Peyer's patch (tissue), 4 donors: ENCODE results near the gene ADCY9.

ENCODE experiments used
- POLR2A ChIP-seq, 2 donors: fragments of 450-650 bp; IDR thresholded peaks; one replicate each; pipeline ENCODE4 v1.5.1; 2017; ENCODE audit warnings: antibody characterized with exemption in 2 of 2, mild to moderate bottlenecking in 2 of 2, moderate library complexity in 2 of 2
- TF ChIP-seq, protein P1 (sequence below), 6 experiments: fragments of 450-650 bp in 4 of 6; fragments of 200-600 bp in 2 of 6; sonication (generic) in 1 of 6; IDR thresholded peaks; one replicate each; pipeline ENCODE4 v1.5.1; 2017 to 2019; ENCODE audit warnings: antibody characterized with exemption in 6 of 6, mild to moderate bottlenecking in 3 of 6, moderate library complexity in 1 of 6

DNA sequence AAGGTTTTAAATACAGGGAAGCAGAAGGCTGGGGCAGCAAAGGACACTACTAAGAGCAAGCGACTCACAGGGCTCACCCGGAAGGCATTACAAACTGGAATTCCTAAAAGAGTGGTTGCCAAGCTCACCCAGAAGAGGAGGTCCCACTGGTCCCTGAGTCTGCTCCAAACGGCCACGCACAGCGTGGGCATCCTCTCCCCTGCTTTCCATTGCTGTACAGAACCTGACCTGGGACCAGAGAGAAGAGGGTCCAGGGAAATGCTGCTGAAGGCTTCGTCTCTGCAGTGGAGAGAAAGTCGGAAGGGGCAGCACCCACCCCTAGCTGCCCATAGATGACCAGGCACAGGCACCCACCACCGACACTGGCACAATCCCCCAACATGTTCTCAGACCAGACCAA lies 67.2 kb downstream of the ADCY9 start:
- TF ChIP-seq, protein P1, sequence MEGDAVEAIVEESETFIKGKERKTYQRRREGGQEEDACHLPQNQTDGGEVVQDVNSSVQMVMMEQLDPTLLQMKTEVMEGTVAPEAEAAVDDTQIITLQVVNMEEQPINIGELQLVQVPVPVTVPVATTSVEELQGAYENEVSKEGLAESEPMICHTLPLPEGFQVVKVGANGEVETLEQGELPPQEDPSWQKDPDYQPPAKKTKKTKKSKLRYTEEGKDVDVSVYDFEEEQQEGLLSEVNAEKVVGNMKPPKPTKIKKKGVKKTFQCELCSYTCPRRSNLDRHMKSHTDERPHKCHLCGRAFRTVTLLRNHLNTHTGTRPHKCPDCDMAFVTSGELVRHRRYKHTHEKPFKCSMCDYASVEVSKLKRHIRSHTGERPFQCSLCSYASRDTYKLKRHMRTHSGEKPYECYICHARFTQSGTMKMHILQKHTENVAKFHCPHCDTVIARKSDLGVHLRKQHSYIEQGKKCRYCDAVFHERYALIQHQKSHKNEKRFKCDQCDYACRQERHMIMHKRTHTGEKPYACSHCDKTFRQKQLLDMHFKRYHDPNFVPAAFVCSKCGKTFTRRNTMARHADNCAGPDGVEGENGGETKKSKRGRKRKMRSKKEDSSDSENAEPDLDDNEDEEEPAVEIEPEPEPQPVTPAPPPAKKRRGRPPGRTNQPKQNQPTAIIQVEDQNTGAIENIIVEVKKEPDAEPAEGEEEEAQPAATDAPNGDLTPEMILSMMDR (IDR thresholded peaks at IDR 0.05): no peak
- no peak for TF ChIP-seq POLR2A (IDR thresholded peaks at IDR 0.05)
